HG02610 (cell line): ENCODE results near the gene ABCF2.

Experiments used
- ATAC-seq: cut with Tn5 transposase; IDR thresholded peaks from one replicate; pipeline ENCODE4 v1.9.1; 2021; ENCODE audit warnings: mild to moderate bottlenecking, moderate library complexity; ENCODE audit not compliant: unreplicated experiment

The ABCF2 gene

DNA sequence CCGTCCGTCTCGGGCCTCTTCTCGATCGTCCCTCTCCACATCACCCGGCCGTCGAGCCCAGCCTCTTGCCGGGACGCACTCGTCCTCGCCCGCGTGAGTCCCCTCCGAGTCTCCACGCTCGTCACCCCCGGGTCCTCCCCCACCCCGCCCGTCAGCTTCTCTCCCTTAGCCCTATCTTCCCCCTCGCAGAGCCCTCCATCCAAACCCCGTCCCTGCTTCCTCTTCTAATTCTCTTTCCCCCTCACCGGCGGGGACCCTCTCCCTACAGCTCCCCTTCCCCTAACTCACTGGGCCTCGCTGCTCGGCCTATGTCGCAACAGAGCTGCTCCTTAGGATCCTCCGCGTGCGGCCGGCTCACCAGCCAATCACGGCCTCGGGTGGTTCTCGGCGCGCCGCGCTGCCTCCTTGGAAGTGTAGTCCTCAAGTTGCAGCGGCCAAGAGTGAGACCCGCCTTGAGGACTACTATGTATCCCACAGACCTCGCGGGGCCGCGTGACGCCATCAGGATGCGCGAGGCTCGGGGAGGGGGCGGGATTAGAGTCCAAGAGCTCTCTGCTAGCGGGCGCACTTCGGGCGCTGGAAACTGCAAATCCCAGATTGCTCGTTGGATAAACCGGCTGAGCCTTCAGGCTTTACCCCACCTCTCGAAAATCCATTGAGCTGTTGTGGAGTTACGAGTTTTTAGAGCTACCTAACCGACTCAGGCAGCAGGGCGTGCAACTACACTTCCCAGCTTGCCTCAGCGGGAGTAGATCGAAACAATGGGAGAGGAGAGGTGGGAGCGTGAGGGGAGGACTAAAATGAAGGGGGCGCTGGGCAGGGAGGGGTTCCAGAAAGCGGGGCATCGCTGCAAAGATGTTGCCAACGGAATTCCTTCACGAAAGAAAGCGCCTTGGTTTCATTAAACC is at the start of gene ABCF2:
ABCF2 (minus strand) TSS at position 331 of the 908 bp plus-strand sequence. CDS start 747 bp downstream, outside the sequence.
- peak; percentile 100 for ATAC-seq

DNA sequence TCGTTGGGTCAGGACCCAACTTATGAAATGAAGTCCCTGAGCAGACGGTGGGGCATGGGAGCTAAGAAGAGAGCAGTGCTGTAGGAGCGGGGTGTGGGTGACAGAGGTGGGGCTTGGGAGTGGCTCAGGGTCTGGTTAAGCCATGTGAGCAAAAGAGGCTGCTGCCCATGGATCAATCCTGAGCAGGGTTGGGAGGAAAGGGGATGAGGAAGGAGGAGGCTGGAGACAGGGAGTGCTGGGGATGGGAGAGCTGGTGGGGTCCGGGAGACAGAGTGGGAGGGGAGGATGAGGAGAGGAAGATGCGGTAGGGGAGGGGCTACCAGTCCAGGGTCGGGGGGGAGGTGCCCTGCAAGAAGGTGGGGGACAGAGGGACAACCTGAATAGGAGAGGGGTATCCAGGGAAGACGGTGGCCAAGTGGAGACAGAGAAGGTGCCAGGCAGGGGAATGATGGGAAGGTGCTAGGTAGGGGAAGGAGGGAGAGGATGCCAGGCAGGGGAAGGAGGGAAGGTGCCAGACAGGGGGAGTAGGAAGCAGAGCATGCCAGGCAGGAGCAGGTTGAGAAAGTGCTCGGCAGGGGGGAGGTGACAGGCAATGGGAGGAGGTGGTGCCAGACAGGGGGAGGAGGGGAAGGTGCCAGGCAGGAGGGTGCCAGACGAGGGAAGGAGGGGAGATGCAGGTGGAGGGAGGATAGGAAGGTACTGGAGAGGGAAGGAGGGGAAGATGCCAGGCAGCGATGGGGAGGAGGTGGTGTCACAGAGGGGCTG is 49.0 kb upstream of the ABCF2 start:
- no peak for ATAC-seq

DNA sequence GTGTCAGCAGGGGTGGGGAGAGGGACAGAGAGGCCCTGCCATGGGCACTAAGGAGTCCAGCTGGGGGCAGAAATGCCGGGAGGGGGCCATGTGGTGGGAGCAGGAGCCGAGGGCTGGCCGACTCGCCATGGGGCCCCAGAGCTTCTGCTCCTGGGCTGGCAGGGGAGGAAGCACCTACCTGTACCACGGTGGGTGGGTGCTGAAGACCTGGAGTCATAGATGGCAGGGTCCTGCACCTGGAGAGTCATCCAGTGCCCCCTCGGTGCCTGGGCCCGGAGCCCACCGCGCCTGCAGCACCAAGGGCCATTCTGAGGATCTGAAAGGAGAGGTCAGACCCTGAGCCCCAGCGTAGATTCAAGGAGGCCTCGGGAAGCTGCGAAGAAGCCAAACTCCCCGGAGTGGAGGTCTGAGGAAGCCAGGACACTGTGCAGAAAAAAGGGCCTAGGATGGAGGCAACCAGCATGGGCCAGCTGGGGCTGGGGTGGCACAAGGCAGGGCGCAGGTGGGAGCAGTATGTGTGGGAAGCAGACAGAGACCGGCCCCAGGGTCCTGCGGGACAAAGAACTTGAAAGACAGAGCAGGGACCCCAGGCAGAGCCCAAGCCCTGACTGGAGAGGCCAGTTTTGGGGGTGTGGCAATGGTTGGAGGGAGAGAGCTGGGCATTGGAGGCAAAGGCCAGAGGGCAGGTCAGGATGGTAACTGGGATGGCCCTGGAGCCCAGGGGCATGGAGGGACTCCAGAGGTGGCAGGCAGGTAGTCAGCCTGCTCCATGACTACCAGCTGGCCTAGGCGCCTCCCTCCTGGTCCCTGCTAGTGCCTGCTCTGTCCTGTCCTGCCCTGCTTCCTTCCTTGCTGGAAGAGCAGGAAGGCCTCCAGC is 48.2 kb upstream of the ABCF2 start:
- no peak for ATAC-seq

DNA sequence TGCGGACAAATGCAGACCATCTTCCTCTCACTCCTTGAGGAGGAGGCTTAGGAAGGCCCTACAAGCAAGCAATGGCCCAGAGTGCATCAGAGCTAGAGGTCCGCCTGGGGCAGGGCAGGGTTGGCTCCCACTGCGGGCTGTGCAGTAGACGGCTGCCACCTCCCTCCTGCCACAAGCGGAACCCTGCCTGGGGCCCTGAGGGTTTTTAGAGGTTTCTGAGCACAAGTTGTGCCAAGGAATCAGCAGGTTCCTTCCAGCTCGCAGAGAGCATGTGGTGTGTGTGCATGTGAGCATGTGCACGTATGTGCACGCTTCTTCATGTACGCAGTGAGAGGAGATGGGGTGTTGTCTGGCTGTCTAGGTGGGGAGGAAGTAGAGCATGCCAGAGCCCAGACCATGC is 47.4 kb upstream of the ABCF2 start:
- ATAC-seq, result no peak

DNA sequence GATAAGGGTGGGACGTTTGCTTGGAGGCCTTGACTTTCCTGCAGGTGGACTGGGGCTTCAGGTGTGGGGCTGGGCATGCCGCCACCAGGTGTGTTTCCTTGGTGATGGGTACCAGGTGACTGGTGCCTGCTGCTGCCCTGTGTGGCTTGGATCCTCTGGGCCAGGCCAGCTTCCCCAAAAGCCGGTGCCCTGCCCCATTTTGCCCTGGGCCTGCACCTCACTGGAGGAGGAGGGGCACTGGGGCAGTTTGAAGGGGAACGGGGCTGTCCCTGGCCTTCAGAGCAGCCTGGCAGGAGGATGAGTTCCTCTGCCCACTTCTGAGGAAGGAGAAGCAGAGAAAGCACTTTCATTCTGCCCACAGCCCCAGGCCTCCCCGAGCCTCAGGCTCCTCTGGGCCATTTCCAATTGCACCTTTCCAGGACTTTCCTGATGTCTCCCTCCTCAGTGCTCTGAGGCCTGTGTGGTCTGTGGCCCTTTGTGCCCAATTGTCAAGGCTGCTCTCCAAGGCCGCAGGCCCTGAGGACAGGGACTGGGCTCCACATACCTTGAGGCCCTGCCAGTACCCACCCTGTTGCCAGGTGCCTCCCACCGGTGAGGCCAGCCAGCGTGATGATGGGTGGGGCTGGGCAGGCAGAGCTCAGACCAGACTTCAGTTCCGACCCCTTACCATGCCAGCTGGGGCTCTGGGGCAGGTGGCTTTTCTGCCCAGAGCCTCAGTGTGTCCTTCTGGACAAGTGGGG is 46.8 kb upstream of the ABCF2 start:
- no peak for ATAC-seq

DNA sequence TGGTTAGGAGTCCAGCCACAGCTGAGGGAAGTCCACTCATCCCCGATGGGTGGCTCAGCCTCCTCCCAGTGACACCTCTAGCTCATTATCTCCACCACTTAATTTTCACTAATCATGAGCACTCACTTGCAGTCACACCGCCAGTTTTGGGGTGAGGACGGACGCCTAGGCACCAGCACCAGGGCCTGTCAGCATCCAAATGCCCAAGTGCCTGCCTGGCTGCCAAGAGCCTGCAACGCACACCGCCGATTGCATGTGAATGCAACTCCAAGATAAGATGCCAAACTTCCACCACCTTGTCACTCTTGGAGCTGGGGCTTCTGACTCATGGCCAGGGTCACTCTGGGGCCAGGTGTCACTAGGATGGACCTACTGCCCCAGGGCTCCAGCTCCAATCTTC is 45.9 kb upstream of the ABCF2 start:
- no peak for ATAC-seq

DNA sequence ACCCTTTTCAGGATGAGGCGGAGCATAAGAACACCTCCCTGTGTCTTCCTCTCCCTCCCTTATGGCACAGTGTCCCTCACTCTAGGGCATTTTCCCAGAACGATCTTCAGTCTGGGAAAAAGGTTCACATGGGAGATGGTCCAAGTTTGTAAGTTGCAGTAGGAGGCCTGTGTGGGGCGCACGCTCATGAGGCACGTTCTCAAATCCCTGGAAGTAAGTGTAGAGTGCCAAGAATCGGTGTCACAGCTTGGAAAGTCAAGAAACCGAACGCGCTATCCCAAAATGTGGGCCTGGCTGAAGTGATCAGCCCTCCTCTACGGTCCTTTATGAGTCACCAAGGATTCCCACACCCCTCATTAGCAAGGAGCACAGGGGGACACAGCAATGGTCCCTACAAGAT is 45.4 kb upstream of the ABCF2 start:
- no peak for ATAC-seq

DNA sequence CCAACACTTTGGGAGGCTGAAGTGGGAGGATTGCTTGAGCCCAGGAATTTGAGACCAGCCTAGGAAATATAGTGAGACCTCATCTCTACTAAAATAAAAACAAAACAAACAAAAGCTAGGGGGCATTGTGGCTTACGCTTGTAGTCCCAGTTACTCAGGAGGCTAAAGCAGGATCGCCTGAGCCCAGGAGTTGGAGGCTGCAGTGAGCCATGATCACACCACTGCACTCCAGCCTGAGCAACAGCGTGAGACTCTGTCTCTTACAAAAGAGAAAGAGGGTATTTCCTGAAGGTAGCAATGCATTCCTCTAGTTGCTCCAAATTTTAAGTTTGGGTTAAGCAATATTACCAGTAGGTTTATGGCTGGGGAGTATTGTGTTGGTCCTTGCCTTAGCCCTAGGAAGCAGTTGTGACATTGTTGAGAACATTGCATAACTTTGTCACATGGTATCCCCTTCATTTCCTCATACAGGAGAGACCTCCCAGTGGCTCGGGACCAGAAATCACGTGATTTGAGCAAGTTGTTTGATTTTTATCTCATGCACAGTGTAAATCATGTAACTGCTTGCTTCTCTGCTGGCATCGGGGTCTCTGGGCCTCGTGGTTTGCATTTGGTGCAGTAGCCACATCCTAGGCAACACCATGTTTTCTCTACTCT is 44.8 kb upstream of the ABCF2 start:
- no peak for ATAC-seq

DNA sequence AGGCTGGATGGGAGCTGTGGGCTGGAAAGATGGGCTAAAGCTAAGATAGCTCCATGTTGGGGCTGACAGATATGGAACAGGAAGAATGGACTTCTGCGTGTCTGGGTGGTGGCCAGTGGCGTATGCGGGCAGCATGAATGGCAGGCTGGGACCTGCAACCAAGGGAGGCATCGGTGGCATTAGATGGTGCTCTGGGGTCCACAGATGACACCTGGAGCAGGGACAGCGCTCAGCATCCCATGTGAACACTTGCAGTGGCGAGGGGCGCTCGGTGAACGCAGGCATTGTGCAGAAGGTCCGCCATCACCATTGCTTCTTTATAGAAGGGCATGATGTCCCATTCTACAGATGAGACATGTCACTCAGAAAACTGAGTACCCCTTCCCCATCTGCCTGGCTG is 42.5 kb upstream of the ABCF2 start:
- ATAC-seq, result no peak

DNA sequence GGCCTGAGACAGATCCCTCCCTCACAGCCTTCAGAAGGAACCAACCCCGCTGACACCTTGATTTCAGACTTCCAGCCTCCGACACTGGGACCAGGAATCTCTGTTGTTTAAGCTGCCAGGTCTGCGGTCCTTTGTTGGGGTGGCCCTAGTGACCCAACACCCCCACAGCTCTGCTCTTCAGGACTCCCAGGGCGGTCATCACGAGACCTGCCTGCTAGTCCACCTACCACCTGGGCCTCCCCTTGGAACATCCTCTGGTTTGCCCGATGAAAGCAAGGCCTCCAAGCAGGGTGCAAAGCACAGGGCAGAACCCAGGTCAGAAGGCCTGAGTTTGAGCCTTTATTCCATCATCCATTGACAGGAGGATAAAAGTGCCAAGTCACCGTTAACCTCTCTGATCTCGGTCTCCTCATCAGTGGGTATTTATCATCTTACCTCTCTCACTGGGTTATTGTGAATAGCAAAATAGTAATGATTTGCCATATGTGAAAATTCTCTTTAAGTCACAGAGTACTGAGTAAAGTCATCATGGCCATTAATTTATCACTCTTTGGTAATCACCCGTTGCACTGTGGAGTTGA is 38.4 kb upstream of the ABCF2 start:
- no peak for ATAC-seq

DNA sequence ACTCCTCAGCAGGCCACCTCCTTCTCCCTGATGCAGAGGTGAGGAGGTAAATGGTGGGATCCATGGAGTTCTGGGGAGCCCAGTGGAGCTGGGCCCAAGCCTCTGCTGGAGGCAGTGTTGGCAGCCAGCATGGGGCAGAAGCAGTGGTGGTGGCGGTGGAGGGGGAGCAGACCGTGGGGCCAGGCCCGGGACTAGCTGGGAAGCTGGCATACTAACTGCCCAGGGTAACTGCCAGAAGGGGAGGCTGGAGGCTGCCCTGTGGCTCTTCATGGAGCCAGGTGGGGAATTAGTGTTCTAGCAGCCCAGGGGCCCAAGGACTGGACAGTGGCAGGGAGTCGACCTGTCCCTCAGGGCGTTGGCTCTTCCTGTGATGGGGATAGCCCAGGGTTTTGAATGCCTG is 37.6 kb upstream of the ABCF2 start:
- no peak for ATAC-seq

DNA sequence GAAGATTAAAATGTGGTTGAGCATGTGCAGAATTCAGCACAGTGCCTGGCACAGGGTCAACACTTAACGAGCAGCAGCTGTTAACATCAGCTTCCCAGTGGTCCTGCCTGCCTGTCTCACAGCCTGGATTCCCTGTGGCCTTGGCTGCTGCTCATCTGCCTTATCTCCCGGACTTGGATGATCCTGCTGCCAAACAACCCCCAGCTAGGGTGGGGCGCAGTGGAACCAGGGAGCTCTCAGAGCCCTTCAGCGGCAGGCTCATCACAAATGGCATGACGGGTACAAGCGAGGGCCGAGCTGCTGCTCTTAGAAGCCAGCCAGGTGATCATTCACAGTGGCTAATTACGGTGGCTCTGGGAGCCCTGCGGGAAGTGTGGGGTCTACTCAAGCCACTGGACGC is 34.5 kb upstream of the ABCF2 start:
- no peak for ATAC-seq

DNA sequence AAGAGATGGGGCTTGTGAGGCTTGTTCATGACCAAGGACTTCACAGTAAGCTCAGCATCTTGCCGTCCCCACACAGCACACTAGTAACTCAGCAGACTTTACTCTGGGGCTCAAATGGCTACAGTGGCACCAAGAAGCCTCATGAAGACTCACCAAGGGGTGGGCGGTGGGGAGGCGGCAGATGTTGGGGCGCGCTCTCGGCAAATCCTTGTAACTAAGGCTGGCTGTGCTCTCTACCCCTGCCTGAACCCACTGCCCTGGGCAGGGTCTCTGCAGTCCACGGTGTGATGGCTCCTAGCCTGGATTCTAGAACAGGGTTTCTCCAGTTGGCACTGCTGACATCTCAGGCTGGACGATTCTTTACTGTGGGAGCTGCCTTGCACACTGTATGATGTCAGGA is 33.9 kb upstream of the ABCF2 start:
- ATAC-seq, result no peak

DNA sequence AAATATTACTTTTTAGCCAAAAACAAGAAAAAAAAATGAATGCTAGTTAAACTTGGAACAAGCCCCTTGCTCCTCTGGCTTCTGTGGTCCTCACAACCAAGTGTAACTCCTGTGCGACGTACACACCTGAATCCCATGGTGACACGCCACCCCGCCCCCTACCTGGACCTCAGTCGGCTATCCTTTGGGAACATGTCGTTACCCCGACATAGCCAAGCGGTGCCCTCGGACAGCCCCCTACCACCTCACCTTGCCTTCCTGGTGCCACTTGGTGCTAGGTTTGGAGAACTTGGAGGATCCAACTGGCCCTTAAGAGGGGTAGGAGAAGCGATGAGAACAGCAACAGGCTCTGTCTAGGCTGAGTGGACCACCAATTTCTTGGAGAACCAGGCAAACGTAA is 33.5 kb upstream of the ABCF2 start:
- ATAC-seq, result no peak

DNA sequence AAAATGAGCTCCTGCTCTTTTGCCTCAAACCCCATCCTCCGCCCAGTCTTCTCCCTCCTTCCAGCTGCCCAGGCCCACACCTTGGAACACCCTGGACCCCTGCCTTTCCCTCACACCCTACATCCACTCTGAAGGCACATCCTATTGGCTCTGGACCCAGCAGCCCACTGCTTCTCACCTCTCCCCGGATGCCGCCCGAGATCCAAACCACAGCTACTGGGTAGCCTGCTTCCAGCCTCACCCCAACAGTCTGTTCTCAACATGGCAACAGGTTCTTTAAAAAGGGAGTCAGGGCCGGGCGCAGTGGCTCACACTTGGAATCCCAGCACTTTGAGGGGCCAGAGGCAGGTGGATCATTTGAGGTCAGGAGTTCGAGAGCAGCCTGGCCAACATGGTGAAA is 31.0 kb upstream of the ABCF2 start:
- no peak for ATAC-seq

DNA sequence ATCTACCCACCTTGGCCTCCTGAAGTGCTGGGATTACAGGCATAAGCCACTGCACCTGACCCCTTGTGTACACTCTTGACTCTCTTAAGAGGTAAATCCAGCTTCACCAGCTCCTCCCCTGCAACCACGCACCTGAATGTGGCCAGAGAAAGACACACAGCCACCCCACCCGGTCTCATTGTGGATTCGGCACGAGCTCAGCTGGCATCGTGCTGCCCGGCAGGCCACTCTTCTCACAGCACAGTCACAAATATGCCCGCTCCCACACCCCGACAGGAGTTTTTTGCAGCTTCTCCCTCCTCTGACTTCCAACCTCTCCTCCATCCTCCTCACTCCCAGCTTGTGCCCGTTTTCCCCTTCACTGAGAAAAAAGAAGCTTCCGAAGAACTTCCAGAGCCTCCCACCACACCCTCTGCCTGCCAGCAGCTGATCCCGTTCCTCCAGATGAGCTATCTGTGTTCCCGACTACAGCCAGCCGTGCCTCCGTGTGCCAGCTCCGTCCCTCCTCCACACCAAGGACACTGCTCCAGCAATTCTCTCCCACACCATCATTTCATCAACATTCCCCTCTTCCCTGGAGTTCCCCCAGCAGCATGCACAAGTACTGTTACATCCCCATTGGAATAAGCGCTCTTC is 29.5 kb upstream of the ABCF2 start:
- no peak for ATAC-seq

DNA sequence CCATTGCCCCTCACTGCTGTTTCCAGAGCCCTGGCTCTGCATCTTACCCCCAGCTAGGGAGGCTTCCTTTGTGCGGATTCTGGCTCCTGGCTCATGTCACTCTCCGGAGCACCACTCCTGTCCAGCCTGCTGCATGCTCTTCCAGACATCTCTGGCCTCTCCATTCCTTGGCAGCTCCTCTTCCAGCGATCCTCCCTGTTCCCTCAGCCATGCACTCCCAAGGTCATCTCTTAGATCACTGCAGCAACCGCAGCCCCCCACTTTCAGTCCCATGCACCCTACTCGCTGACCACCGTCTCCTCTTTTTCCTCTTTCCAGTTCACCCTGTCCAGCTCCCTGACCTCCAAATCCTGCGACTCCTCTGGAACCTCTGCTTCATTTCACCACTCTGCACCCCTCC is 28.4 kb upstream of the ABCF2 start:
- no peak for ATAC-seq

DNA sequence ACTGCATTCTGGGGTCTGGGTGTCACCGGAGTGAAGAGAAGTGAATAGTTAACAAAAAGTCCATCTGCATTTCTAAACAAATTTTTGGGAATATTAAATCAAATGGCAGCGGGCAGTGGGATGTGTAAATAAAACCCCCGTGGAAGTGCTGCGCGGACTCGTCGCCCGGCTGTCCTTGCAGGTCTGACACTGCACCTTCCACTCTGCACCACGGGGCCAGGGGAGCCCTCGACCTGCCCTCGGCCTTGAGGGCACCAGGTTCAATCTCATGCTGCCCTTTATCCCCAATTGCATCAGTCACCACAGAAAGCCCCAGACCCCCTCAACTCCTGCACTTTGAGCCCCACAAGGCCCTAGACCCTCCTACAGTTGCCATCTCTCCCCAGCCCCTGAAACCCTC is 27.8 kb upstream of the ABCF2 start:
- ATAC-seq, result no peak

DNA sequence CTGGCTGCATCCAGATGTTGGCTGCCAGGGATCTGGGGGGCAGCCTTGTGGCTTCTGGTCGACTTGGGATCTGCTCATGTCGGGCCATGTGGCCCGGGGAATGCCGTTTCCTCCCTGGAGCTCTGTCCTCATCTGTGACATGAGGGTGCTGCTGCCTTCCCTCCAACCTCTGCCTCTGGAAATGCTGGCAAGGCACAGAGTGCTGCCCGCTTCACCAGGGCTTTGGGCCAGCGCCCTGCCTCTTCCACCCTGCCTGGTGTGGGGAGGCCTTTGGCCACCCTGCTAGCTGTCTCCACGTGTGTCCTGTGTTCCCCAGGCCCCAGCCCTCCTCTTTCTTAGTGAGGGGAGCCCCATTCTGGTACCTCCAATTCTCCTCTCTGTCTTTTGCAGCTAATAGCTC is 27.3 kb upstream of the ABCF2 start:
- no peak for ATAC-seq
